K562 (cell line): Measurements from ENCODE around the gene ANKZF1. TPM values are rescaled to one million over a fixed set of nuclear protein-coding genes. Genes with fewer than 3 reads are reported as not detected.
A peak's percentile ranks its signal among the peaks of the same experiment; 100 is the strongest.

Source experiments
- ATAC-seq: fragments of 200-7000 bp; cut with Tn5 transposase; 3 replicates; pipeline ENCODE4 v1.9.1; 2020; ENCODE audit warnings: moderate library complexity
- BruUV-seq: library from RNA; stranded (reverse); fragments of 400-500 nt; replicated peaks from 2 replicates; lab custom pipeline; 2021; lab: Mats Ljungman, UMichigan
- CTCF ChIA-PET: fragments of 300-600 bp; formaldehyde crosslinking; extraction: SDS; loops from one replicate; lab custom pipeline; 2021; ENCODE audit warnings: low intra/inter-chr PET ratio; lab: Yijun Ruan, JAX
- POLR2A ChIA-PET: fragments of 300-600, 350-650 bp; sonication (Branson Sonifier 250); formaldehyde crosslinking; extraction: SDS; loops from one replicate; lab custom pipeline; 2021; ENCODE audit warnings: antibody characterized with exemption, inconsistent platforms; lab: Yijun Ruan, JAX
- DNase-seq, 4 experiments: peaks; one replicate each; pipeline versions ENCODE4 v3.0.0 to v3.0.0-alpha.2; 2011 to 2018; ENCODE audit warnings: low spot score in 3 of 4, mixed read lengths in 3 of 4; ENCODE audit errors: extremely low read depth in 1 of 4
- FAIRE-seq: peaks from 2 replicates; lab custom pipeline; 2011; peaks lifted over from hg19 to GRCh38; lab: Jason Lieb, UNC
- H2AFZ ChIP-seq: 2 replicates; pipeline ENCODE4 v1.6.0; 2011; ENCODE audit warnings: low read depth, low read length, control low read depth, inconsistent platforms
- H3K27ac ChIP-seq: fragments of 200-600 bp; 3 replicates; pipeline ENCODE4 v1.8.0; 2011; ENCODE audit warnings: low read depth, mild to moderate bottlenecking, control low read depth, inconsistent platforms, low read length, moderate library complexity, mixed read lengths; ENCODE audit errors: extremely low read depth
- H3K27me3 ChIP-seq, 2 experiments: fragments of 300-600 bp in 1 of 2; 2 replicates in 1 of 2; 3 replicates in 1 of 2; pipeline versions ENCODE4 v1.6.0 to v1.8.0; 2011; ENCODE audit warnings: inconsistent platforms in 2 of 2, low read length in 2 of 2, mild to moderate bottlenecking in 1 of 2, mixed read lengths in 1 of 2, moderate library complexity in 1 of 2; ENCODE audit not compliant: control insufficient read depth in 2 of 2, insufficient read depth in 2 of 2
- H3K36me3 ChIP-seq: fragments of 300-600 bp; 3 replicates; pipeline ENCODE4 v1.8.0; 2011; ENCODE audit warnings: mild to moderate bottlenecking, low read length, inconsistent platforms; ENCODE audit not compliant: control insufficient read depth, insufficient read depth
- H3K4me1 ChIP-seq, 2 experiments: fragments of 200-600 bp in 1 of 2; replicated peaks in 1 of 2; 2 replicates in 1 of 2; 3 replicates in 1 of 2; pipeline versions ENCODE4 v1.5.1 to v1.8.0; 2011; ENCODE audit warnings: inconsistent platforms in 2 of 2, low read length in 2 of 2, mild to moderate bottlenecking in 1 of 2, mixed read lengths in 1 of 2, moderate library complexity in 1 of 2; ENCODE audit not compliant: control insufficient read depth in 2 of 2, insufficient read depth in 2 of 2
- H3K4me2 ChIP-seq: 2 replicates; pipeline ENCODE4 v1.6.1; 2011; ENCODE audit warnings: low read length, control low read depth, inconsistent platforms, mixed read lengths; ENCODE audit not compliant: insufficient read depth
- H3K4me3 ChIP-seq: fragments of 200-600 bp; sonication (generic), shearing (Covaris generic); 2 replicates; pipeline ENCODE4 v1.5.1; 2016; ENCODE audit warnings: control low read depth, inconsistent platforms
- H3K79me2 ChIP-seq: fragments of 200-600 bp; 3 replicates; pipeline ENCODE4 v1.8.0; 2011; ENCODE audit warnings: low read length, inconsistent platforms; ENCODE audit not compliant: control insufficient read depth, insufficient read depth
- H3K9ac ChIP-seq, 2 experiments: 2 replicates each; pipeline versions ENCODE4 v1.6.0 to v1.6.1; 2011; ENCODE audit warnings: low read depth in 2 of 2, low read length in 2 of 2, control low read depth in 1 of 2, inconsistent platforms in 1 of 2, mild to moderate bottlenecking in 1 of 2, mixed read lengths in 1 of 2; ENCODE audit not compliant: insufficient read depth in 1 of 2
- H3K9me1 ChIP-seq: one replicate; pipeline ENCODE4 v1.6.0; 2011; ENCODE audit warnings: inconsistent platforms, mild to moderate bottlenecking, low read length, moderate library complexity; ENCODE audit not compliant: control insufficient read depth, insufficient read depth
- H3K9me3 ChIP-seq: replicated peaks from 2 replicates; pipeline ENCODE4 v1.5.1; 2011; ENCODE audit warnings: low read depth, low read length, inconsistent platforms; ENCODE audit not compliant: control insufficient read depth, insufficient read depth
- H4K20me1 ChIP-seq: replicated peaks from 2 replicates; pipeline ENCODE4 v1.6.1; 2011; ENCODE audit warnings: low read length, inconsistent platforms, mixed read lengths; ENCODE audit not compliant: control insufficient read depth, insufficient read depth
- BCOR ChIP-seq: fragments of 450-650 bp; IDR thresholded peaks from 2 replicates; pipeline ENCODE4 v1.6.1; 2016
- CBX8 ChIP-seq: fragments of 200-600 bp; sonication (generic); IDR thresholded peaks from 2 replicates; pipeline ENCODE4 v1.6.1; 2012; ENCODE audit warnings: borderline replicate concordance, mixed run types, low read depth, mild to moderate bottlenecking, moderate library complexity, mixed read lengths, low read length, control low read depth, inconsistent platforms; ENCODE audit not compliant: poor library complexity, severe bottlenecking; ENCODE audit errors: extremely low read depth
- RBM25 ChIP-seq: fragments of 200-400 bp; formaldehyde crosslinking; IDR thresholded peaks from 2 replicates; pipeline ENCODE4 v1.6.1; 2018; ENCODE audit warnings: low read length, low read depth, moderate library complexity; ENCODE audit not compliant: severe bottlenecking
- ZHX1 ChIP-seq: fragments of 150-350 bp; conservative IDR thresholded peaks from 2 replicates; pipeline ENCODE4 v1.6.1; 2014; ENCODE audit warnings: low read length
- WGBS: fragments of 100-300 bp; shearing (Covaris generic); methylation state at CpG from one replicate; pipeline ENCODE4 v1.1.6; 2016; ENCODE audit warnings: low coverage, mixed read lengths; ENCODE audit not compliant: insufficient coverage; ENCODE audit errors: missing lambda C conversion rate; 5-methylcytosine and 5-hydroxymethylcytosine counted together
- in situ Hi-C: fragments of 300-500 bp; cut with MboI; formaldehyde crosslinking; loops from 4 replicates; pipeline ENCODE4 v1.15.0; 2018; ENCODE audit warnings: inconsistent platforms, mixed read lengths
- intact Hi-C: fragments of 100-400 bp; cut with micrococcal nuclease; formaldehyde crosslinking; loops from 2 replicates; pipeline ENCODE4 v1.14.2; 2022
- polyA plus RNA-seq, 8 experiments: library from polyadenylated mRNA; depleted of rRNA in 4 of 8; stranded (reverse) in 5 of 8; unstranded in 3 of 8; fragments of >200 nt; fragmentation: Nextera tagmentation in 2 of 8; fragmentation: Illumina TruSeq in 1 of 8; extraction: Ambion mirVana in 2 of 8; extraction: Trizol in 1 of 8; gene quantifications; 2 replicates each; pipeline versions ENCODE4 v1.2.1 to v1.2.3, GENCODE V29; 2011 to 2014; ENCODE audit warnings: inconsistent platforms in 1 of 8, missing spikeins in 1 of 8
- total RNA-seq, 7 experiments: library from RNA; depleted of rRNA in 6 of 7; stranded (reverse); fragments of >200 nt in 6 of 7; fragmentation: Illumina TruSeq in 2 of 7; extraction: Trizol in 2 of 7; gene quantifications; 2 replicates each; pipeline versions ENCODE4 v1.2.1 to v1.2.3, GENCODE V29; 2011 to 2021; ENCODE audit warnings: low replicate concordance in 1 of 7

ANKZF1 gene
- total and polyA plus RNA-seq, 9 of the 15 experiments (the other 6 are each of a cell fraction or from before 2014, with no cell fraction given) = 3.1 to 60.6 (median 31.0) TPM

- 79% methylated on average over 4 of the region's 5 CpGs for WGBS
- intact Hi-C loops = no loop called here
- Histone ChIP-seq H3K27ac (no peak overlapping the region; the same call in 2 of the 3 replicates), H3K79me2 (no peaks in the 10 kb centered on the region), H3K4me3 (no peak overlapping the region), H3K9ac (no peak overlapping the region), H3K4me1 (peaks cover 54 to 83% of the 10 kb centered on the region in 2 experiments), H3K9me3 (no peaks in the 10 kb centered on the region), H3K27me3 (no peaks in the 10 kb centered on the region), H3K36me3 (no peaks in the 10 kb centered on the region), H3K4me2 (no peak overlapping the region), H2AFZ (peak overlapping the region; percentile 19; the same call in 1 of the 2 replicates), H4K20me1 (no peaks in the 10 kb centered on the region), H3K9me1 (peaks cover 5% of the 10 kb centered on the region)
- no peak for FAIRE-seq
- no peak for DNase-seq
- ChIA-PET CTCF (no interaction called here), POLR2A (interaction anchor here (0.6 to 1.1 kb wide), 2 partner anchors 18 to 43 kb away, joined by 3 to 5 read pairs; no protein-coding TSS in a partner anchor)
- BruUV-seq = no TSS peak
- in situ Hi-C loops = no loop called here
- no peak for TF ChIP-seq CBX8
- TF ChIP-seq ZHX1 = no peak
- TF ChIP-seq BCOR = peak; percentile 43; the same call in 1 of the 2 replicates
- peak; percentile 53 for TF ChIP-seq RBM25
- no peak for ATAC-seq
These were observed 52.8 kb downstream of the ANKZF1 start for GRCh38 chr2:219282375-219282774.
